Endothelial cell of umbilical vein (primary cell): ENCODE results near the gene ANP32D.
"Not testable (repeated sequence)": the region's sequence is repeated elsewhere in the genome, so short reads cannot be mapped to it uniquely, and the experiment has no call there.

ENCODE experiments used
- EZH2 ChIP-seq: IDR thresholded peaks from 2 replicates; pipeline ENCODE4 v1.6.1; 2012; ENCODE audit warnings: borderline replicate concordance, low read depth, mild to moderate bottlenecking, moderate library complexity, low read length, inconsistent platforms; ENCODE audit not compliant: severe bottlenecking
- FOS ChIP-seq: IDR thresholded peaks from 2 replicates; pipeline ENCODE4 v1.6.1; 2011; ENCODE audit warnings: mild to moderate bottlenecking, low read length, moderate library complexity, borderline replicate concordance; ENCODE audit not compliant: insufficient read depth
- JUN ChIP-seq: IDR thresholded peaks from 2 replicates; pipeline ENCODE4 v1.6.1; 2011; ENCODE audit warnings: borderline replicate concordance, low read depth; ENCODE audit not compliant: insufficient read length, insufficient read depth
- MYC ChIP-seq: IDR thresholded peaks from one replicate; pipeline ENCODE4 v1.6.1; 2011; ENCODE audit warnings: mild to moderate bottlenecking, low read depth, low read length
- POLR2A ChIP-seq: IDR thresholded peaks from 2 replicates; pipeline ENCODE4 v1.6.1; 2012; ENCODE audit warnings: low read depth, mild to moderate bottlenecking, control low read depth, low read length
- POLR2AphosphoS5 ChIP-seq: IDR thresholded peaks from 2 replicates; pipeline ENCODE4 v1.6.1; 2012; ENCODE audit warnings: low read depth, mild to moderate bottlenecking, control low read depth, low read length, moderate library complexity; ENCODE audit not compliant: insufficient read depth
- TF ChIP-seq, protein P1 (sequence below), 2 donors: IDR thresholded peaks; 1 replicate in 1 of 2; 2 replicates in 1 of 2; pipeline ENCODE4 v1.5.1; 2011; ENCODE audit warnings: low read length in 2 of 2, mild to moderate bottlenecking in 2 of 2, moderate library complexity in 2 of 2, control low read depth in 1 of 2, inconsistent platforms in 1 of 2, low read depth in 1 of 2; ENCODE audit not compliant: insufficient read depth in 1 of 2; ENCODE audit errors: extremely low read depth in 1 of 2
- TF ChIP-seq, protein P2 (sequence below): IDR thresholded peaks from 2 replicates; pipeline ENCODE4 v1.6.1; 2011; ENCODE audit not compliant: insufficient read depth, insufficient read length

DNA sequence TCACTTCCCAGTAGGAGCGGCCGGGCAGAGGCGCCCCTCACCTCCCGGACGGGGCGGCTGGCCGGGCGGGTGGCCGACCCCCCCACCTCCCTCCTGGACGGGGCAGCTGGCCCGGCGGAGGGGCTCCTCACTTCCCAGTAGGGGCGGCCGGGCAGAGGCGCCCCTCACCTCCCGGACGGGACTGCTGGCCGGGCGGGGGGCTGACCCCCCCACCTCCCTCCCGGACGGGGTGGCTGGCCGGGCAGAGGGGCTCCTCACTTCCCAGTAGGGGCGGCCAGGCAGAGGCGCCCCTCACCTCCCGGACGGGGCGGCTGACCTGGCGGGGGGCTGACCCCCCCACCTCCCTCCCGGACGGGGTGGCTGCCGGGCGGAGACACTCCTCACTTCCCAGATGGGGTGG lies 27.9 kb downstream of the ANP32D start:
- TF ChIP-seq POLR2A, MYC, FOS, EZH2, JUN, POLR2AphosphoS5: not testable (repeated sequence)
- TF ChIP-seq, protein P1, sequence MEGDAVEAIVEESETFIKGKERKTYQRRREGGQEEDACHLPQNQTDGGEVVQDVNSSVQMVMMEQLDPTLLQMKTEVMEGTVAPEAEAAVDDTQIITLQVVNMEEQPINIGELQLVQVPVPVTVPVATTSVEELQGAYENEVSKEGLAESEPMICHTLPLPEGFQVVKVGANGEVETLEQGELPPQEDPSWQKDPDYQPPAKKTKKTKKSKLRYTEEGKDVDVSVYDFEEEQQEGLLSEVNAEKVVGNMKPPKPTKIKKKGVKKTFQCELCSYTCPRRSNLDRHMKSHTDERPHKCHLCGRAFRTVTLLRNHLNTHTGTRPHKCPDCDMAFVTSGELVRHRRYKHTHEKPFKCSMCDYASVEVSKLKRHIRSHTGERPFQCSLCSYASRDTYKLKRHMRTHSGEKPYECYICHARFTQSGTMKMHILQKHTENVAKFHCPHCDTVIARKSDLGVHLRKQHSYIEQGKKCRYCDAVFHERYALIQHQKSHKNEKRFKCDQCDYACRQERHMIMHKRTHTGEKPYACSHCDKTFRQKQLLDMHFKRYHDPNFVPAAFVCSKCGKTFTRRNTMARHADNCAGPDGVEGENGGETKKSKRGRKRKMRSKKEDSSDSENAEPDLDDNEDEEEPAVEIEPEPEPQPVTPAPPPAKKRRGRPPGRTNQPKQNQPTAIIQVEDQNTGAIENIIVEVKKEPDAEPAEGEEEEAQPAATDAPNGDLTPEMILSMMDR (IDR thresholded peaks at IDR 0.05; ENCODE audit: extremely low read depth in 1 of 2, insufficient read depth in 1 of 2, low read depth in 1 of 2, low read length in 2 of 2): not testable (repeated sequence)
- TF ChIP-seq, protein P2, sequence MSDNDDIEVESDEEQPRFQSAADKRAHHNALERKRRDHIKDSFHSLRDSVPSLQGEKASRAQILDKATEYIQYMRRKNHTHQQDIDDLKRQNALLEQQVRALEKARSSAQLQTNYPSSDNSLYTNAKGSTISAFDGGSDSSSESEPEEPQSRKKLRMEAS: not testable (repeated sequence)
